K562 (cell line): Measurements from ENCODE around the gene ITGA11. TPM values are rescaled to one million over a fixed set of nuclear protein-coding genes. Genes with fewer than 3 reads are reported as not detected.

Experiments used
- E2F6 ChIP-seq, 2 experiments: IDR thresholded peaks; 2 replicates each; pipeline ENCODE4 v1.6.1; 2011; ENCODE audit warnings: borderline replicate concordance in 1 of 2, control low read depth in 1 of 2, low read depth in 1 of 2, low read length in 1 of 2, mild to moderate bottlenecking in 1 of 2, mixed read lengths in 1 of 2, moderate library complexity in 1 of 2; ENCODE audit not compliant: insufficient read depth in 1 of 2, insufficient read length in 1 of 2, poor library complexity in 1 of 2, severe bottlenecking in 1 of 2; ENCODE audit errors: extremely low read depth in 1 of 2
- MLLT1 ChIP-seq, 2 experiments: fragments of 450-650 bp; IDR thresholded peaks; 2 replicates each; pipeline ENCODE4 v1.6.1; 2016
- NFATC3 ChIP-seq: fragments of 450-650 bp; IDR thresholded peaks from 2 replicates; pipeline ENCODE4 v1.6.1; 2017; ENCODE audit warnings: mild to moderate bottlenecking
- PCBP1 ChIP-seq: fragments of 200-400 bp; formaldehyde crosslinking; IDR thresholded peaks from 2 replicates; pipeline ENCODE4 v1.6.1; 2018; ENCODE audit warnings: mild to moderate bottlenecking, low read depth, low read length; ENCODE audit not compliant: poor library complexity, severe bottlenecking
- SLC30A9 ChIP-seq: fragments of 250-450 bp; sonication (Bioruptor Pico); IDR thresholded peaks from 2 replicates; pipeline ENCODE4 v1.8.0; 2022; ENCODE audit warnings: mild to moderate bottlenecking, moderate library complexity
- polyA plus RNA-seq, 8 experiments: library from polyadenylated mRNA; depleted of rRNA in 4 of 8; stranded (reverse) in 5 of 8; unstranded in 3 of 8; fragments of >200 nt; fragmentation: Nextera tagmentation in 2 of 8; fragmentation: Illumina TruSeq in 1 of 8; extraction: Ambion mirVana in 2 of 8; extraction: Trizol in 1 of 8; gene quantifications; 2 replicates each; pipeline versions ENCODE4 v1.2.1 to v1.2.3, GENCODE V29; 2011 to 2014; ENCODE audit warnings: inconsistent platforms in 1 of 8, missing spikeins in 1 of 8
- total RNA-seq, 7 experiments: library from RNA; depleted of rRNA in 6 of 7; stranded (reverse); fragments of >200 nt in 6 of 7; fragmentation: Illumina TruSeq in 2 of 7; extraction: Trizol in 2 of 7; gene quantifications; 2 replicates each; pipeline versions ENCODE4 v1.2.1 to v1.2.3, GENCODE V29; 2011 to 2021; ENCODE audit warnings: low replicate concordance in 1 of 7
- TF ChIP-seq, protein P1 (sequence below), 2 experiments: fragments of 450-650 bp; IDR thresholded peaks; 2 replicates each; pipeline ENCODE4 v1.6.1; 2016; ENCODE audit warnings: mild to moderate bottlenecking in 2 of 2, borderline replicate concordance in 1 of 2, low read depth in 1 of 2, moderate library complexity in 1 of 2
- TF ChIP-seq, protein P2 (sequence below), 3 experiments: fragments of 200-800 bp in 1 of 3; sonication (Bioruptor generic) in 1 of 3; sonication (generic) in 1 of 3; formaldehyde crosslinking in 1 of 3; IDR thresholded peaks; 2 replicates each; pipeline versions ENCODE4 v1.6.1 to v1.8.0; 2016 to 2022; ENCODE audit warnings: mild to moderate bottlenecking in 2 of 3, missing compliant biosample characterization in 2 of 3, missing genetic modification characterization in 2 of 3, missing genetic modification reagents in 1 of 3
- TF ChIP-seq, protein P3 (sequence below): fragments of 250-450 bp; sonication (Bioruptor Pico); IDR thresholded peaks from 2 replicates; pipeline ENCODE4 v1.9.0; 2021; ENCODE audit warnings: mild to moderate bottlenecking, inconsistent platforms

ITGA11 gene
- total and polyA plus RNA-seq, 9 of the 15 experiments (the other 6 are each of a cell fraction or from before 2014, with no cell fraction given) = 0.01 TPM; not detected in 8

GRCh38 chr15:68284616-68285258 lies 147.2 kb downstream of the ITGA11 start (continued):
- TF ChIP-seq, protein P1, sequence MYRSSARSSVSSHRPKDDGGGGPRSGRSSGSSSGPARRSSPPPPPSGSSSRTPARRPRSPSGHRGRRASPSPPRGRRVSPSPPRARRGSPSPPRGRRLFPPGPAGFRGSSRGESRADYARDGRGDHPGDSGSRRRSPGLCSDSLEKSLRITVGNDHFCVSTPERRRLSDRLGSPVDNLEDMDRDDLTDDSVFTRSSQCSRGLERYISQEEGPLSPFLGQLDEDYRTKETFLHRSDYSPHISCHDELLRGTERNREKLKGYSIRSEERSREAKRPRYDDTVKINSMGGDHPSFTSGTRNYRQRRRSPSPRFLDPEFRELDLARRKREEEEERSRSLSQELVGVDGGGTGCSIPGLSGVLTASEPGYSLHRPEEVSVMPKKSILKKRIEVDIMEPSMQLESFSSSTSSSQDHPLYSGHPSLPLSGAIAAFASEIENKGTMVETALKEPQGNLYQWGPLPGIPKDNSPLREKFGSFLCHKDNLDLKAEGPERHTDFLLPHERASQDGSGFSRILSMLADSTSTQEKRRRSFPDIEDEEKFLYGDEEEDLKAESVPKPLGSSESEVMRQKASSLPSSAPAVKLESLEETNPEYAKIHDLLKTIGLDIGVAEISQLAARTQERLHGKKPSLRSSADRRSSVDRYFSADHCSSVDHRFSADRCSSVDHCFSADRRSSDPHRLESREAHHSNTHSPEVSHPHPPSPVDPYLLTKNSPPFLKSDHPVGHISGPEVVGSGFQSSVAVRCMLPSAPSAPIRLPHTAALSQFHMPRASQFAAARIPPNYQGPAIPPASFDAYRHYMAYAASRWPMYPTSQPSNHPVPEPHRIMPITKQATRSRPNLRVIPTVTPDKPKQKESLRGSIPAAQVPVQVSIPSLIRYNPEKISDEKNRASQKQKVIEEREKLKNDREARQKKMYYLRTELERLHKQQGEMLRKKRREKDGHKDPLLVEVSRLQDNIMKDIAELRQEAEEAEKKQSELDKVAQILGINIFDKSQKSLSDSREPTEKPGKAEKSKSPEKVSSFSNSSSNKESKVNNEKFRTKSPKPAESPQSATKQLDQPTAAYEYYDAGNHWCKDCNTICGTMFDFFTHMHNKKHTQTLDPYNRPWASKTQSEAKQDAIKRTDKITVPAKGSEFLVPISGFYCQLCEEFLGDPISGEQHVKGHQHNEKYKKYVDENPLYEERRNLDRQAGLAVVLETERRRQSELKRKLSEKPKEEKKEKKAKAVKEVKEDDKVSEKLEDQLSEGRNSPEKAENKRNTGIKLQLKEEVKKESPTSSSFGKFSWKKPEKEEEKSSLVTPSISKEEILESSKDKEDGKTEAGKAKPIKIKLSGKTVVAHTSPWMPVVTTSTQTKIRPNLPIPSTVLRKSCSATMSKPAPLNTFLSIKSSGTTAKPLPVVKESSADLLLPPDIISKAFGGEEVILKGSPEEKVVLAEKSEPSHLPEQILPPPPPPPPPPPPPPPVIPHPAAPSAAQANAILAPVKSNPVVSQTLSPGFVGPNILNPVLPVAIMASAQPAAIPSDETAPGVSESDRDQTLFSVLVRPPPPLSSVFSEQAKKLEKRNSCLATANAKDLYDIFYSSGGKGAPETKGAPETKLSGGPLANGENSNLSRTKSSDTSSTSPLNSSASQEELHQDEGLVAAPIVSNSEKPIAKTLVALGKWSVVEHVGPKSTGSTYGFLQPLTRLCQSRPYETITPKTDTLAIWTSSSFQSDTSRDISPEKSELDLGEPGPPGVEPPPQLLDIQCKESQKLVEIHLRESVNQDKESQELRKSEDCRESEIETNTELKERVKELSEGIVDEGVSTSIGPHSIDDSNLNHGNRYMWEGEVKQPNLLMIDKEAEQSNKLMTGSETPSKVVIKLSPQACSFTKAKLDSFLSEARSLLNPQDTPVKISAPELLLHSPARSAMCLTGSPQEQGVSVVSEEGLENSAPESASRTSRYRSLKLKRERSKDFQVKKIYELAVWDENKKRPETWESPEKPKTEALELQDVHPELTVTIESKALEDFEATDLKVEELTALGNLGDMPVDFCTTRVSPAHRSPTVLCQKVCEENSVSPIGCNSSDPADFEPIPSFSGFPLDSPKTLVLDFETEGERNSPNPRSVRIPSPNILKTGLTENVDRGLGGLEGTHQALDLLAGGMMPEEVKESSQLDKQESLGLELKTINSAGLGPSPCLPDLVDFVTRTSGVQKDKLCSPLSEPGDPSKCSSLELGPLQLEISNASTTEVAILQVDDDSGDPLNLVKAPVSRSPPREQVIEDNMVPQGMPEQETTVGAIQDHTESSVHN (IDR thresholded peaks at IDR 0.05; ENCODE audit: borderline replicate concordance in 1 of 2, low read depth in 1 of 2) = no peak
- no peak for TF ChIP-seq SLC30A9 (CRISPR knock-in tag)
- TF ChIP-seq, protein P2, sequence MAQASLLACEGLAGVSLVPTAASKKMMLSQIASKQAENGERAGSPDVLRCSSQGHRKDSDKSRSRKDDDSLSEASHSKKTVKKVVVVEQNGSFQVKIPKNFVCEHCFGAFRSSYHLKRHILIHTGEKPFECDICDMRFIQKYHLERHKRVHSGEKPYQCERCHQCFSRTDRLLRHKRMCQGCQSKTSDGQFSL (CRISPR knock-in tag; IDR thresholded peaks at IDR 0.05) = no peak
- TF ChIP-seq, protein P2 (tag; IDR thresholded peaks at IDR 0.05) = no peak
- no peak for TF ChIP-seq MLLT1 (IDR thresholded peaks at IDR 0.05)
- no peak for TF ChIP-seq NFATC3
- no peak for TF ChIP-seq PCBP1
- TF ChIP-seq, protein P3, sequence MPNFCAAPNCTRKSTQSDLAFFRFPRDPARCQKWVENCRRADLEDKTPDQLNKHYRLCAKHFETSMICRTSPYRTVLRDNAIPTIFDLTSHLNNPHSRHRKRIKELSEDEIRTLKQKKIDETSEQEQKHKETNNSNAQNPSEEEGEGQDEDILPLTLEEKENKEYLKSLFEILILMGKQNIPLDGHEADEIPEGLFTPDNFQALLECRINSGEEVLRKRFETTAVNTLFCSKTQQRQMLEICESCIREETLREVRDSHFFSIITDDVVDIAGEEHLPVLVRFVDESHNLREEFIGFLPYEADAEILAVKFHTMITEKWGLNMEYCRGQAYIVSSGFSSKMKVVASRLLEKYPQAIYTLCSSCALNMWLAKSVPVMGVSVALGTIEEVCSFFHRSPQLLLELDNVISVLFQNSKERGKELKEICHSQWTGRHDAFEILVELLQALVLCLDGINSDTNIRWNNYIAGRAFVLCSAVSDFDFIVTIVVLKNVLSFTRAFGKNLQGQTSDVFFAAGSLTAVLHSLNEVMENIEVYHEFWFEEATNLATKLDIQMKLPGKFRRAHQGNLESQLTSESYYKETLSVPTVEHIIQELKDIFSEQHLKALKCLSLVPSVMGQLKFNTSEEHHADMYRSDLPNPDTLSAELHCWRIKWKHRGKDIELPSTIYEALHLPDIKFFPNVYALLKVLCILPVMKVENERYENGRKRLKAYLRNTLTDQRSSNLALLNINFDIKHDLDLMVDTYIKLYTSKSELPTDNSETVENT (CRISPR knock-in tag) = no peak
- TF ChIP-seq E2F6 (IDR thresholded peaks at IDR 0.05; ENCODE audit: borderline replicate concordance in 1 of 2, extremely low read depth in 1 of 2, insufficient read depth in 1 of 2, insufficient read length in 1 of 2, low read depth in 1 of 2, low read length in 1 of 2, poor library complexity in 1 of 2, severe bottlenecking in 1 of 2) = peak in 1 of 2 experiments; percentile 22
